Loucy (cell line): ENCODE measurements around the gene MSANTD4.
"Not testable (repeated sequence)": the region's sequence is repeated elsewhere in the genome, so short reads cannot be mapped to it uniquely, and the experiment has no call there.

Experiments used
- H2AFZ ChIP-seq: fragments of 200-600 bp; sonication (generic); 2 replicates; pipeline ENCODE4 v1.6.0; 2016; ENCODE audit warnings: antibody characterized with exemption, mild to moderate bottlenecking, low read length, moderate library complexity
- H3F3A ChIP-seq: fragments of 200-600 bp; 2 replicates; pipeline ENCODE4 v1.6.0; 2016; ENCODE audit warnings: antibody characterized with exemption, low read depth, mild to moderate bottlenecking
- H3K27me3 ChIP-seq: fragments of 200-600 bp; sonication (generic); 2 replicates; pipeline ENCODE4 v1.6.1; 2014; ENCODE audit warnings: low read length, mild to moderate bottlenecking; ENCODE audit not compliant: insufficient read depth, poor library complexity, severe bottlenecking
- H3K36me3 ChIP-seq: fragments of 200-600 bp; sonication (generic); 2 replicates; pipeline ENCODE4 v1.6.1; 2016; ENCODE audit warnings: low read length; ENCODE audit not compliant: insufficient read depth
- H3K4me1 ChIP-seq: fragments of 200-600 bp; sonication (generic); 2 replicates; pipeline ENCODE4 v1.5.1; 2014; ENCODE audit warnings: low read length, mild to moderate bottlenecking; ENCODE audit not compliant: insufficient read depth, poor library complexity, severe bottlenecking
- H3K4me2 ChIP-seq: fragments of 200-600 bp; sonication (generic); 2 replicates; pipeline ENCODE4 v1.6.0; 2014; ENCODE audit warnings: antibody characterized with exemption, low read length, low read depth, mild to moderate bottlenecking; ENCODE audit not compliant: poor library complexity, severe bottlenecking
- H3K4me3 ChIP-seq: fragments of 200-600 bp; sonication (generic); 2 replicates; pipeline ENCODE4 v1.5.1; 2014; ENCODE audit warnings: low read length, mild to moderate bottlenecking, mixed read lengths; ENCODE audit not compliant: poor library complexity, severe bottlenecking
- H3K79me2 ChIP-seq: fragments of 200-600 bp; sonication (generic); 2 replicates; pipeline ENCODE4 v1.6.1; 2014; ENCODE audit warnings: low read length; ENCODE audit not compliant: insufficient read depth
- H3K9ac ChIP-seq: fragments of 200-600 bp; sonication (generic); 2 replicates; pipeline ENCODE4 v1.6.0; 2014; ENCODE audit warnings: mild to moderate bottlenecking, low read depth, low read length, moderate library complexity; ENCODE audit not compliant: poor library complexity, severe bottlenecking
- H3K9me2 ChIP-seq: fragments of 200-600 bp; sonication (generic); replicated peaks from 2 replicates; pipeline ENCODE4 v1.6.1; 2016; ENCODE audit warnings: low read depth, low read length, mixed read lengths
- H3K9me3 ChIP-seq: fragments of 200-600 bp; sonication (generic); 2 replicates; pipeline ENCODE4 v1.6.1; 2014; ENCODE audit warnings: mild to moderate bottlenecking, antibody characterized with exemption, low read length, low read depth; ENCODE audit not compliant: insufficient read depth
- H4K20me1 ChIP-seq: fragments of 200-600 bp; sonication (generic); 2 replicates; pipeline ENCODE4 v1.6.0; 2014; ENCODE audit warnings: antibody characterized with exemption, low read length, mild to moderate bottlenecking; ENCODE audit not compliant: insufficient read depth, poor library complexity, severe bottlenecking
- CTCF ChIP-seq: fragments of 200-600 bp; sonication (generic); conservative IDR thresholded peaks from 2 replicates; pipeline ENCODE4 v1.5.1; 2014; ENCODE audit warnings: mild to moderate bottlenecking, antibody characterized with exemption, low read length
- EZH2phosphoT487 ChIP-seq: fragments of 200-600 bp; IDR thresholded peaks from 2 replicates; pipeline ENCODE4 v1.6.1; 2018; ENCODE audit warnings: antibody characterized with exemption, mild to moderate bottlenecking, moderate library complexity, borderline replicate concordance

The MSANTD4 gene

GRCh38 chr11:106061954-106062949 is 40.2 kb upstream of the MSANTD4 start:
- TF ChIP-seq CTCF: no peak
- no peak for TF ChIP-seq EZH2phosphoT487
- Histone ChIP-seq H3K79me2 (no peaks in the 10 kb centered on the region), H3K4me1 (no peaks in the 10 kb centered on the region), H3F3A (no peaks in the 10 kb centered on the region), H3K27me3 (no peaks in the 10 kb centered on the region), H3K9me2 (no peaks in the 10 kb centered on the region), H3K9me3 (no peaks in the 10 kb centered on the region), H3K4me3 (no peak overlapping the region), H4K20me1 (no peaks in the 10 kb centered on the region), H3K36me3 (no peaks in the 10 kb centered on the region), H3K9ac (no peak overlapping the region), H2AFZ (no peak overlapping the region), H3K4me2 (no peak overlapping the region)

DNA sequence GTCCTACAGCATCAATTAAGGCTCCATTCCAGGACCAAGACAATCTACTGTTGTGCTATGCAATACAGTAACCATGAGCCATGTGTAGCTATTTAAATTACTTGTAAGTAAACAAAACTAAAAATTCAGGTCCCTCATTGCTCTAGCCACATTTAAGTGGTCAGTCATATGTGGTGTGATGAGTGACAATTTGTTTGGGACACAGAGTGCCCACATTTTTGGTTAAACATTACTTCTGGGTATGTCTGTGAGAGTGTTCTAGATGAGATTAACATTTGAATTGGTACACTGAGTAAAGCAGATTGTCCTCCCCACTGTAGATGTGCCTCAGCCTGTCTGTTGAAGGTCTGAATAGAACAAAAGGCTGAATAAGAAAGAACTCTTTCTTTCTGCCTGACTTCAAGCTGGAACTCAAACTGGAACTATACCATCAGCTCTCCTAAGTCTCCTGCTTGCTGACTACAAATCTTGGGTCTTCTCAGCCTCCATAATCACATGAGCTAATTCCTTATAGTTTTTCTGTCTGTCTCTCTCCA is 39.3 kb upstream of the MSANTD4 start:
- TF ChIP-seq CTCF: no peak
- TF ChIP-seq EZH2phosphoT487: no peak
- Histone ChIP-seq H2AFZ (no peak overlapping the region), H3K9me3 (no peaks in the 10 kb centered on the region), H3K9me2 (no peaks in the 10 kb centered on the region), H3K9ac (no peak overlapping the region), H3K27me3 (no peaks in the 10 kb centered on the region), H3K4me3 (no peak overlapping the region), H3K4me1 (peaks cover 7% of the 10 kb centered on the region), H3F3A (no peaks in the 10 kb centered on the region), H4K20me1 (no peaks in the 10 kb centered on the region), H3K79me2 (no peaks in the 10 kb centered on the region), H3K4me2 (no peak overlapping the region), H3K36me3 (no peaks in the 10 kb centered on the region)

- Histone ChIP-seq H3K4me3 (no peak overlapping the region), H2AFZ (no peak overlapping the region), H3K4me1 (peaks cover 7% of the 10 kb centered on the region), H3K9me2 (no peaks in the 10 kb centered on the region), H3F3A (no peaks in the 10 kb centered on the region), H4K20me1 (no peaks in the 10 kb centered on the region), H3K4me2 (no peak overlapping the region), H3K79me2 (no peaks in the 10 kb centered on the region), H3K27me3 (no peaks in the 10 kb centered on the region), H3K36me3 (no peaks in the 10 kb centered on the region), H3K9me3 (no peaks in the 10 kb centered on the region), H3K9ac (no peak overlapping the region)
- TF ChIP-seq CTCF (no peak), EZH2phosphoT487 (no peak)
Observed at GRCh38 chr11:106059617-106060016, 37.6 kb upstream of the MSANTD4 start.

DNA sequence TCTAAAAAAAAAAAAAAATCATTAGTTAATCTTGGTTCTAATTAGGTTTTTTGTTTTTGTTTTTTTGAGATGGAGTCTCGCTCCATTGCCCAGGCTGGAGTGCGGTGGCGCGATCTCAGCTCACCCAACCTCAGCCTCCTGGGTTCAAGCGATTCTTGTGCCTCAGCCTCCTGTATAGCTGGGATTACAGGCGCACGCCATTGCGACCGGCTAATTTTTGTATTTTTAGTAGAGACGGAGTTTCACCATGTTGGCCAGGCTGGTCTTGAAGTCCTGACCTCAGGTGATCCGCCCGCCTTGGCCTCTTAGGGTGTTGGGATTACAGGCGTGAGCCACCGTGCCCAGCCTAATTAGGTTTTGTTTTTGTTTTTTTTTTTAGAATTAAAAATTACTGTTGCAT is 36.3 kb upstream of the MSANTD4 start:
- H3F3A ChIP-seq, H3K9me2 ChIP-seq: not testable (repeated sequence)

More for the DNA sequence above, 36.3 kb upstream of the MSANTD4 start:
- H4K20me1 ChIP-seq, H3K79me2 ChIP-seq, H3K36me3 ChIP-seq, H2AFZ ChIP-seq, H3K9ac ChIP-seq, H3K27me3 ChIP-seq, H3K4me3 ChIP-seq, H3K4me1 ChIP-seq, H3K9me3 ChIP-seq, H3K4me2 ChIP-seq: not testable (repeated sequence)
